IgD-negative memory B cell (primary cell): ENCODE data around the gene IRF5. TPM values are rescaled to one million over a fixed set of nuclear protein-coding genes. Genes with fewer than 3 reads are reported as not detected.
A peak's percentile ranks its signal among the peaks of the same experiment; 100 is the strongest.
"Not testable (repeated sequence)": the region's sequence is repeated elsewhere in the genome, so short reads cannot be mapped to it uniquely, and the experiment has no call there.

Source experiments
- H3K27ac Mint-ChIP-seq, 3 donors: one replicate each; pipeline ENCODE4 v1.8.0; 2020 to 2022; ENCODE audit warnings: mild to moderate bottlenecking in 3 of 3, mixed read lengths in 3 of 3, moderate library complexity in 1 of 3
- H3K27me3 Mint-ChIP-seq: one replicate; pipeline ENCODE4 v1.8.0; 2021; ENCODE audit warnings: mixed read lengths
- H3K36me3 Mint-ChIP-seq: one replicate; pipeline ENCODE4 v1.8.0; 2020; ENCODE audit warnings: mild to moderate bottlenecking, mixed read lengths
- H3K4me1 Mint-ChIP-seq, 3 donors: one replicate each; pipeline ENCODE4 v1.8.0; 2020 to 2022; ENCODE audit warnings: mixed read lengths in 3 of 3, mild to moderate bottlenecking in 1 of 3
- H3K4me3 Mint-ChIP-seq, 4 donors: one replicate each; pipeline ENCODE4 v1.8.0; 2020 to 2022; ENCODE audit warnings: mild to moderate bottlenecking in 4 of 4, mixed read lengths in 4 of 4, moderate library complexity in 3 of 4
- H3K9me3 Mint-ChIP-seq, 3 donors: one replicate each; pipeline ENCODE4 v1.8.0; 2020 to 2021; ENCODE audit warnings: mixed read lengths in 3 of 3, mild to moderate bottlenecking in 1 of 3
- polyA plus RNA-seq: library from polyadenylated mRNA; unstranded; fragments of 300-500 nt; fragmentation: Illumina TruSeq; gene quantifications from one replicate; pipeline ENCODE4 v1.2.3, GENCODE V29; 2021

The IRF5 gene
- polyA plus RNA-seq, 1 donor from 2014 or later = 132 TPM

- Mint-ChIP-seq H3K4me1 (no peaks in the 10 kb centered on the region), H3K36me3 (peaks cover 6% of the 10 kb centered on the region), H3K9me3 (no peaks in the 10 kb centered on the region), H3K27ac (peak overlapping the region in 1 of 3 donors; percentile 53), H3K27me3 (no peaks in the 10 kb centered on the region), H3K4me3 (no peak overlapping the region)
These were observed 50.6 kb downstream of the IRF5 start for GRCh38 chr7:128988372-128988771.

DNA sequence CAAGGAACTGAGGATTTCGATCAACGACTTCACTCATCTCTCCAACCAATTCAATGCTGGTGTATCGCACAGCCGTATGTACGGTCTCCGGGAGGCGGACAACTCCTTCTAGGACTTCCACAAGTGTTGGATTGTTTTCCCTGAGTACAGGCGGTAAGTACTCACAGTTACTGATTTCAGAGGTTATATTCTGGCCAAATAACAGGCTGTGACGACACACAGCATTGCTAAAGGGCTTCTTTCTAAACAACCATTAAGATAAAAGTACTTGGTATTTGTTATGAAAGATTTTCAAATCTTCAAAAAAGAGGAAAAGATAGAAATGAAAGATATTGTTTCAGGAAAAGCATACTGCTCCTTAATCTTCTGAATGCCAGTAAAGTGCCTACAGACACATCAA, 52.2 kb downstream of the IRF5 start:
- peaks cover 9% of the 10 kb centered on the region for H3K36me3 Mint-ChIP-seq
- H3K9me3 Mint-ChIP-seq = no peaks in the 10 kb centered on the region
- H3K4me1 Mint-ChIP-seq = no peaks in the 10 kb centered on the region
- no peak overlapping the region for H3K4me3 Mint-ChIP-seq
- no peaks in the 10 kb centered on the region for H3K27me3 Mint-ChIP-seq
- no peak overlapping the region for H3K27ac Mint-ChIP-seq

DNA sequence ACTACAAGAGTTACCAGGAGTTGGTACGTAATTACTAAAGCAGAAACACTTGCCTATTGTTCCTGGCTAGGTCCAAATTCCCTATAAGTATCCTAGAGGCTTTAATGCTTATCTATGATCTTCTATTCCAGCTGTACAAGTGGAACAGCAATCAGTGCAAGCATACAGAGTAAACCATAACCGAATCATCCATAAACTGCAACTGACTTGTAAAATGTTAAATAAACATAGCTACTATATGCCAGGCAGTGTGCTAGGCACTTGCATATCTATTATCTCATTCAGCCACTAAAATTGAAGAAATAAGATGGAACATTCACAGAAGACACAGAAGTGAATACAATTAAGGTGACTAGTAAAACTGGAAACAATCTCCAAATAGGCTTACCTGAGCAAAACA, 55.7 kb downstream of the IRF5 start:
- Mint-ChIP-seq H3K36me3 (peaks cover 6% of the 10 kb centered on the region), H3K27me3 (no peaks in the 10 kb centered on the region), H3K4me1 (no peaks in the 10 kb centered on the region), H3K27ac (no peak overlapping the region), H3K9me3 (no peaks in the 10 kb centered on the region), H3K4me3 (no peak overlapping the region)

GRCh38 chr7:128994560-128994959, 56.8 kb downstream of the IRF5 start:
- H3K9me3 Mint-ChIP-seq, H3K27ac Mint-ChIP-seq, H3K4me3 Mint-ChIP-seq, H3K27me3 Mint-ChIP-seq, H3K36me3 Mint-ChIP-seq, H3K4me1 Mint-ChIP-seq: not testable (repeated sequence)

GRCh38 chr7:128997181-128997580, 59.5 kb downstream of the IRF5 start:
- Mint-ChIP-seq H3K4me1 (no peaks in the 10 kb centered on the region), H3K27ac (peak overlapping the region in 1 of 3 donors; percentile 54), H3K27me3 (no peaks in the 10 kb centered on the region), H3K9me3 (no peaks in the 10 kb centered on the region), H3K4me3 (peak overlapping the region in 1 of 4 donors; percentile 49), H3K36me3 (peaks cover 6% of the 10 kb centered on the region)

Other genes starting within 250 kb of the IRF5 start
- 20.8 TPM for gene CALU, start 198.6 kb upstream of the IRF5 start, polyA plus RNA-seq
- not detected for gene OPN1SW, start 162.1 kb upstream of the IRF5 start, polyA plus RNA-seq
- 0.85 TPM for gene CCDC136, start 146.0 kb upstream of the IRF5 start, polyA plus RNA-seq
- gene FLNC, start 107.5 kb upstream of the IRF5 start, polyA plus RNA-seq = not detected
- gene ATP6V1F, start 75.1 kb upstream of the IRF5 start, polyA plus RNA-seq = 325 TPM
- 0.26 TPM for gene KCP, start 27.2 kb upstream of the IRF5 start, polyA plus RNA-seq
- 36.7 TPM for gene TNPO3, start 117.2 kb downstream of the IRF5 start, polyA plus RNA-seq
- gene TSPAN33, start 206.8 kb downstream of the IRF5 start, polyA plus RNA-seq = 55.0 TPM